Renal cortical epithelial cell (primary cell): Measurements from ENCODE around the gene FIS1. TPM values are rescaled to one million over a fixed set of nuclear protein-coding genes. Genes with fewer than 3 reads are reported as not detected.
A peak's percentile ranks its signal among the peaks of the same experiment; 100 is the strongest.
"Not testable (repeated sequence)": the region's sequence is repeated elsewhere in the genome, so short reads cannot be mapped to it uniquely, and the experiment has no call there.

ENCODE experiments used
- DNase-seq: peaks from one replicate; pipeline ENCODE4 v3.0.0-alpha.2; 2011; ENCODE audit warnings: low read depth
- total RNA-seq: library from RNA; depleted of rRNA; stranded (reverse); fragments of >200 nt; gene quantifications from 2 replicates; pipeline ENCODE4 v1.2.3, GENCODE V29; 2014

The FIS1 gene
- total RNA-seq, 1 donor from 2014 or later: 193 TPM

- DNase-seq: no peak
Observed at GRCh38 chr7:101258243-101258731, 13.4 kb upstream of the FIS1 start.

GRCh38 chr7:101255796-101256195, 10.9 kb upstream of the FIS1 start:
- no peak for DNase-seq

- not testable (repeated sequence) for DNase-seq
Observed at GRCh38 chr7:101253199-101253598, 8.3 kb upstream of the FIS1 start.

GRCh38 chr7:101251871-101252659, 7.2 kb upstream of the FIS1 start:
- DNase-seq: peak; percentile 94

- DNase-seq: no peak
Observed at GRCh38 chr7:101250324-101250723, 5.4 kb upstream of the FIS1 start.

GRCh38 chr7:101248276-101248675, 3.4 kb upstream of the FIS1 start:
- no peak for DNase-seq

- no peak for DNase-seq
Observed at GRCh38 chr7:101245147-101245668, 327 bp upstream of the FIS1 start.

- DNase-seq: peak; percentile 8
Observed at GRCh38 chr7:101243646-101244374, 1.1 kb downstream of the FIS1 start.

GRCh38 chr7:101241443-101242349, 3.2 kb downstream of the FIS1 start:
- DNase-seq: no peak

- no peak for DNase-seq
Observed at GRCh38 chr7:101241015-101241363, 3.9 kb downstream of the FIS1 start.

GRCh38 chr7:101240226-101241014, 4.5 kb downstream of the FIS1 start:
- no peak for DNase-seq

- DNase-seq: no peak
Observed at GRCh38 chr7:101239951-101240220, 5.0 kb downstream of the FIS1 start.

GRCh38 chr7:101239191-101239950, 5.5 kb downstream of the FIS1 start:
- no peak for DNase-seq

GRCh38 chr7:101238226-101239182, 6.4 kb downstream of the FIS1 start:
- DNase-seq: no peak

- no peak for DNase-seq
Observed at GRCh38 chr7:101237206-101238067, 7.4 kb downstream of the FIS1 start, which contains the start of gene CLDN15. TSS of gene CLDN15 (minus strand) at chr7:101237802. CDS start at chr7:101237581, 221 bp downstream.

- no peak for DNase-seq
Observed at GRCh38 chr7:101236292-101236835, 8.5 kb downstream of the FIS1 start.

- DNase-seq: no peak
Observed at GRCh38 chr7:101235522-101235921, 9.4 kb downstream of the FIS1 start.

GRCh38 chr7:101235050-101235449, 9.8 kb downstream of the FIS1 start:
- DNase-seq: no peak
